SKM-1 treated with dmso at 0.1 percent for 144 hours (cell line): ENCODE data around the gene CCDC18.
A peak's percentile ranks its signal among the peaks of the same experiment; 100 is the strongest.
"Not testable (repeated sequence)": the region's sequence is repeated elsewhere in the genome, so short reads cannot be mapped to it uniquely, and the experiment has no call there.

Experiments
- DNase-seq: peaks from one replicate; lab custom pipeline; 2025; ENCODE audit not compliant: unreplicated experiment; lab: John Stamatoyannopoulos, UW

Gene CCDC18, protein sequence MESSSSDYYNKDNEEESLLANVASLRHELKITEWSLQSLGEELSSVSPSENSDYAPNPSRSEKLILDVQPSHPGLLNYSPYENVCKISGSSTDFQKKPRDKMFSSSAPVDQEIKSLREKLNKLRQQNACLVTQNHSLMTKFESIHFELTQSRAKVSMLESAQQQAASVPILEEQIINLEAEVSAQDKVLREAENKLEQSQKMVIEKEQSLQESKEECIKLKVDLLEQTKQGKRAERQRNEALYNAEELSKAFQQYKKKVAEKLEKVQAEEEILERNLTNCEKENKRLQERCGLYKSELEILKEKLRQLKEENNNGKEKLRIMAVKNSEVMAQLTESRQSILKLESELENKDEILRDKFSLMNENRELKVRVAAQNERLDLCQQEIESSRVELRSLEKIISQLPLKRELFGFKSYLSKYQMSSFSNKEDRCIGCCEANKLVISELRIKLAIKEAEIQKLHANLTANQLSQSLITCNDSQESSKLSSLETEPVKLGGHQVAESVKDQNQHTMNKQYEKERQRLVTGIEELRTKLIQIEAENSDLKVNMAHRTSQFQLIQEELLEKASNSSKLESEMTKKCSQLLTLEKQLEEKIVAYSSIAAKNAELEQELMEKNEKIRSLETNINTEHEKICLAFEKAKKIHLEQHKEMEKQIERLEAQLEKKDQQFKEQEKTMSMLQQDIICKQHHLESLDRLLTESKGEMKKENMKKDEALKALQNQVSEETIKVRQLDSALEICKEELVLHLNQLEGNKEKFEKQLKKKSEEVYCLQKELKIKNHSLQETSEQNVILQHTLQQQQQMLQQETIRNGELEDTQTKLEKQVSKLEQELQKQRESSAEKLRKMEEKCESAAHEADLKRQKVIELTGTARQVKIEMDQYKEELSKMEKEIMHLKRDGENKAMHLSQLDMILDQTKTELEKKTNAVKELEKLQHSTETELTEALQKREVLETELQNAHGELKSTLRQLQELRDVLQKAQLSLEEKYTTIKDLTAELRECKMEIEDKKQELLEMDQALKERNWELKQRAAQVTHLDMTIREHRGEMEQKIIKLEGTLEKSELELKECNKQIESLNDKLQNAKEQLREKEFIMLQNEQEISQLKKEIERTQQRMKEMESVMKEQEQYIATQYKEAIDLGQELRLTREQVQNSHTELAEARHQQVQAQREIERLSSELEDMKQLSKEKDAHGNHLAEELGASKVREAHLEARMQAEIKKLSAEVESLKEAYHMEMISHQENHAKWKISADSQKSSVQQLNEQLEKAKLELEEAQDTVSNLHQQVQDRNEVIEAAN (N-terminal part only)

DNA sequence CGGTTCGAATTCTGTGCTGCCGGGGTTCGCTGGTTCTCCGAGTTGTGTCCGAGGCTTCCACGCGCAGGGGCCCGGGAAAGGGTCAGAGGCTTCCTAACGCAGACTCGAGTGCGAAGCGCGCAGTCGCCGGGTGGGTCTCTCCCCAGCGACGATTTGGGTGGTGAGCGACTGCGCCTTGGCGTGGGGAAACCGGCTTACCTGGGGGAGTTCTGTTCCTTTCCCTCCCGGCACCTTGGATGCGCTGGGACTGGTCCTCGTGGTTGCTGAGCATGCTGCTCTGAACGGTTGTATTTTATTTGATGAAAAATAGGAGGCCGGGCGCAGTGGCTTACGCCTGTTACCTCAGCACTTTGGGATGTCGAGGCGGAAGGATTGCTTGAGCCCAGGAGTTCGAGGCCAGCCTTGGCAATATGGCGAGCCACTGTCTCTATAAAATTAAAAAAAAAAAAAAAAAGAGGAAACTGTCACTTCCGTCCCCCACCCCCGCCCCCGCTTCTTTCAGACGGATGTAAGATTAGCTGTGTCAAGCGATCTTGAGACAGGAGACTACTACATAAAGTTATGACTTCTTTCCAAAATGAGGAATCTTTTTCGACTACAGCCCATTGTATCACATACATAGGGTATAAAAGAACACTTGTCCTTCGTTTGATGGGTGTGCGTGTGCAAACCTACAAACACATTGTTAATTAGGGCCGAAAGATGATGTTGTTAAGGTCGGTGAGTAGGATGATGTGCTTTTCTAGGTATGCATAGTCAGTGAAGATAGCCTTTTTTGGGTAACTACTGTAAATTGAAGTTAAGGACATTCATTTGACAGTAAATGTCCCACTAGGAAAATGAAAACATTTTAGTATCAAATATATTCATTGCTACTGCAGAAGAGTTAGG is at the start of gene CCDC18:
Gene CCDC18 (plus strand): TSS at position 2 of the 891 bp plus-strand sequence. CDS start 2,638 bp downstream, outside the sequence.
- peak; percentile 52 for DNase-seq

DNA sequence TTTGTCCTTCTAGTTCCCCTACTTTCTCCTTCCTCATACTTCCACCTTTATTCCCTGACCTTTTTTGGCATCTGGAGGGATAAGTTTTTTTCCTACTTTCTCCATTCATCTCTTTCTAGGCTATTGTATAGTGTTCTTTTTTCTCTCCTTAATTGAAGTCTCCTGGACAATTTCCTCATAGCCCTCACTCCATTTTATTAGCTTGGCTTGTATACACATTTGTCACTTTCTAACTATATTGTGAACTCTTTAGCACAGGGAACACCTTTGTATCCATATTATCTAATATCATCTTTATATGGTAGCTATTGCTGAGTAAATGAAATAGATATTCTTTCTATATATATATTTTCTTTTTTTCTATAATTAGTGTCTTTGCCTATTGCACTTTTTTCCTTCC is 47.9 kb upstream of the CCDC18 start:
- DNase-seq = no peak

DNA sequence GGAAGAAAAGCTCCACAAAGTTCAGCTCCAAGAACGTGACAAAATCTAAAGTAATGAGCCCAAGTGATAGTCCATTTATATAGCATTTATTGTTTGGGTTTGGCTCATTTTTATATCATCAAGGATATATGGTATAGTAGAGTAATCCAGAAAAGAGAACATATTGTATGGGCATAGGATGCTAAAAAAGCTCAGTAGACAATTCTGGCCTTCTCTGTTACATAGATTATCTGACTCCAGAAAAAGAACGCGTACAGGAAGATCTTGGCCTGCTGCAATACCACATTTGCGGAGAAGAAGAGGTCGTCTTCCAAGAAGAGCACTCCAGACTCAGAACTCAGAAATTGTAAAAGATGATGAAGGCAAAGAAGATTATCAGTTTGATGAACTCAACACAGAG is 44.1 kb upstream of the CCDC18 start:
- no peak for DNase-seq

DNA sequence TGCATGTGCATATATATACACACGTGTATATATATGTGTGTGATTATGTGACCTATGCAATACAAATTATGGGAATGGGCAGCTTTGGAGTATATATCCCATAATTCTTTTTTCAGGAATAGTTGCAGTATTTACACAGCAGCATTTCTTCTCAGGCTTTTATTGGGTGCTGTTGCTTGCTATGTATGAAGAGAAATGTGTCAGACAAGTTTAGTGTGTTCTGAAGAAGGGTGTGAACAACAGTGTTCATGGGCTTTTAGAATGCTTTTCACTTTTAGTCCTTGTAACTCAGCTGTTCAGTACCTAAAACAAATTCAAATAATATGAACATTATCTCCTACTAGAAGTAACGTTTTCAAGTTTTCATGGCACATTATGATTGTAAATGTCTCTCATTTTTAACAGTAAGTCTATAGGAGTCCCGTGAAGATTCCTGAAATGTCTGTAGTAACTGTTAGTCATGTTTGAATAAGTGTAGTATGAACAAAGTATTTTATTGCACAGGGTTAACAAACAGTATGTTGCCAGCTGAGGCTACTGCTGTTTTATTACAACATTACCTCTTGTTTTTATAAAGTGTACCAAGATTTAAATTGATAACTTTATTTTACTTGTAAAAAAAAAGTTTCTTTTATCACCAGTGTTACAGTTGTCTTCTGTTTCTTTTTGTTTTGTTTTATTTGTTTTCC is 42.8 kb upstream of the CCDC18 start:
- no peak for DNase-seq

DNA sequence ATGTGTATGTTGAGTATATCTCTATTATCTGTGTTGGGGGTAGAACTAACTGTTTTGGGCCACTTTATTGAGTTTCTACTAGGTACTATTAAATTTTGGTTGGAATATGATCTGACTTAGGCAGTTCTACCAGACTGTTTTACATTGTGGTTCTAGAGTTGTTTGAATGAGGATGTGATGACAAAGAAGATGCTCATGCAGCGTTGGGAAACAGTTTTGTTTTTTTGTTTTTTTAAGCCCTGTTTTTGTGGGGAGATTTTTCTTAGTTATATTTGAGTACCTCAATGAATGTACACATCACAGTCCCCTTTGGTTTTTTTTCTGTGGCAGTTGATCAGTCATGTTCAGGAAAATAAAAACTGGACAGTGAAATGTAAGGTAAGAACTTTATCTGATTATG is 40.4 kb upstream of the CCDC18 start:
- DNase-seq = no peak

DNA sequence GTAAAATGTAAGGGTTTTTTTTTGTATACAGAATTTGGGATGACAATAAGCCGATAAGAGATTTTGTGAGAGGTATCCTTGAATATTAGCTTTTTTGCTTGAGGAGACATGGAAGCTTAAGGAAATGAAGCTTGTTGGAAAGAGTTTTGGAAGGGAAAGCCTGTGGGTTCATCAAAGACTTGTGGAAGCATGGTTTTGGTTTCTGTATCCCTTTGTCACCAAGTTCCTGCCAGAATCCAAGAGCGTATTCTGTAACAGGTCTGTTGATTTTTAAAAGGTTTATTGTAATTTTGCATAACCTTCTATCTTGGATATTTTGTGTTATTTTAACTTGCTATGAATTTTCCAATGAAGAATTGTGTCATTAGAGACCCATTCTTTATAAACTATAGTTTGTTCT is 38.4 kb upstream of the CCDC18 start:
- no peak for DNase-seq

DNA sequence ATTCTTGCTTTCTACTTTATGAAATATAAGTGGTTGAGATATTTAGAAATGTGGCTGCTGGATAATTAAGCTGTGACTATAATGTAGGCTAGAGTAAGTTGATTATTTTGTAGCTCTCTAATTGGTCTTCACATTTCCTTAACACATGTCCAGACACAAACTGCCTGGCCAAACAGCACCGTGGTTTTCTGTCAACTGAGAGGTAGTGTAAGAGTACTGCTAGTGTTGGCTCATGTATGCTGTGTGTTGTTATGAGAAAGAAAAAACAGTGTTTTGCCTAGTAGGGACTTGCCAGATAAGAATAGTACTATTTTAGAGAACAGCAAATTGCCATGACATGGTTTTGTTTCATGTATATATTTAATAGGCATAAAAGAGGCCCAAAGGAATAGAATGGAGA is 37.4 kb upstream of the CCDC18 start:
- no peak for DNase-seq

DNA sequence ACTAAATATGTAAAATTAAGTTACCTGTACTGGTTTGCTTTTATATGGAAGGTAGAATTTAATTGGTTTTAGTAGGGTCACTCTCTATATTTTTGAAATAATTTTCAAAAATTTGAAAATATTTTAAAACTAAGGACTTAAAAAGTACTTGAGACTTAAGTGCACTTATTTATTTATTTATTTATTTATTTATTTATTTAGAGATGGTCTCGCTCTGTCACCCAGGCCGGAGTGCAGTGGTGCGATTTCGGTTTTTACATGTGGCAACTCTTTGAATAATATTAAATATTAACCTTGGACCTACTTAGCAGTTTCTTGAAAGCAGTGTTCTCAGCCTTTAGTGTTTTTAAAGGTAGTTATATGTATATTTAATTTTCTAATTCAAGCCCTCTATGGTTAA is 36.8 kb upstream of the CCDC18 start:
- no peak for DNase-seq

DNA sequence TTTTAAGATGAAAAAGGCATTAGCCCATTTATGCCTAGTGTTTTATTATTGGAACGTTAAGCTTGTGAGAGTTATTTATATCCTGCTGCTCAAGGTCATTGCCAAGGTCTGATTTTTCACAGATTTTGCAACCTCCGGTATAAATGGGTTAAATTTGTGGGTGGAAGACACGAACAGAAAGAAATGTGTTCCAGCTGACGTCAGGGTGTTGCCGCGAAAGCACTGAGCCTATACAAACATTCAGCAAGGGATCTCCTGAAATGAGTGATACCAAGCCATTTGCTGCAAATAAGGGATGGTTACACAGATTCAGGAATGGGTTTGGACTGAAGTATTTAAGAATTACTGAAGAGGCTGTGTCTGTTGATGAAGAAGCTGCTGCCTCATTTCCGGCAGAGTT is 32.5 kb upstream of the CCDC18 start:
- no peak for DNase-seq

DNA sequence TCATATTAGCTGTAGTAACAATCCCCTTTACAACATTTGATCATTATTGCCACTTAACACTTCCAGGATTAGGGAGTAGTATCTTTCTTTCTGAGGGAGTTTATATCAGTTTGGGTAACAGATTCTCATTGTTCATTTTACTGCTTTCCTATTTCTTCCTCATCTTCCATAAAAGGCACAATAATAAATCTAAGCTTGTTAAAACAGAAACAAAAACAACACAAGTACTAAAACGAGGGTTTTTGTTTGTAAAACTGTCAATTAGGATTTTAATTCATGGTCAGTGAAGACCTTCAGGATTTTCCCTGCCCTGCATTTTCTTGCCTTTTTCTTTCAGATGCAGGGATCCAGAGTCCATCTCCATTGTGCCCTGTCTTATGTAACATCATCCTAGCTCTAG is 29.8 kb upstream of the CCDC18 start:
- no peak for DNase-seq

DNA sequence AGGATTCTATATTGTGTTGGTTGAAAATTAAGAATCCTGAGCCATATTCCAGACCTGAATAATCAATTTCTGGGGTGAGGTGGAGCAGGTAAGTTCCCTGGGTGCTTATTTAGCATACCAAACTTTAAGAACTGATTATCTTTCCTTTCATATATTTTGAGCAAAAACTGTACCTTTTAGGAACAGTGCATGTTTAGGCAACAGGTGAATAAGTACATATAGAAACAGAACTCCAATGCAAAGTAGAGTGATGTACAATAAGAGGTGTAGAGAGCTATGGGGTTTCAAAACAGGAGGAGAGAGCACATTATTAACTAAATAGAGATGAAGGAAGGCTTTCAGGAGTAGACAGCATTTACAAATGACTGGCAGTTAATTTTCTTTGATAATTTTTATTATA is 29.1 kb upstream of the CCDC18 start:
- no peak for DNase-seq

DNA sequence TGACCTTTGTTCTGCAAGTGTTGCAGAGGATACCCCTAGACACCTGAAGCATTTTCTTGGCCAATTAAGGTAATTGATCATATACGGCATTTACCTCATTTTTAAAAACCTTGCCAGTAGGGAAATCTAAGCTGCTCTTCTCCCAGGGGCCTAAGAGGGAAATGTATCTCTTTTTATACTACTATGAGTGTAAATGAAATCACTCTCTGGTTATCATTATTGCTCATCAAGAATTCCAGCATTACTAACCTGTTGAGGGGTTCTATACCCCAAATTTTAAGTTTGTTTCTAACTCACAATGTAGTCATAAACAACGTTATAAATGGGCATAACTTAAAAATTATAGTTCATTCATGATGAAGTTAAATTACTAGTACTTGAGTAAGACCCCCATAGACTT is 27.7 kb upstream of the CCDC18 start:
- DNase-seq = no peak

DNA sequence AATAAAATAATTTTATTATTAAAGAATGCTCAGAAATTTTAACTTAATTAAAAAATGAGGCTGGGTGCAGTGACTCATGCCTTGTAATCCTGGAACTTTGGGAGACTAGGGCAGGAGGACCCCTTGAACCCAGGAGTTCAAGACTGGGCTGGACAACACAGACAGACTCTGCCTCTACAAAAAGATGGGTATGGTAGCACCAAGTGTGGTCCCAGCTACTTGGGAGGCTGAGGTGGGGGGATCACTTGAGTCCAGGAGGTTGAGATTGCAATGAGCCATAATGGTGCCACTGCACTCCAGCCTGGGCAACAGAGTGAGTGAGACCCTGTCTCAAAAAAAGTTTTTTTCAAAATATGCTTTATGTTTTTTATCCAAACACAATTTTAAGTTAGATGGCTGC is 25.6 kb upstream of the CCDC18 start:
- DNase-seq = no peak

DNA sequence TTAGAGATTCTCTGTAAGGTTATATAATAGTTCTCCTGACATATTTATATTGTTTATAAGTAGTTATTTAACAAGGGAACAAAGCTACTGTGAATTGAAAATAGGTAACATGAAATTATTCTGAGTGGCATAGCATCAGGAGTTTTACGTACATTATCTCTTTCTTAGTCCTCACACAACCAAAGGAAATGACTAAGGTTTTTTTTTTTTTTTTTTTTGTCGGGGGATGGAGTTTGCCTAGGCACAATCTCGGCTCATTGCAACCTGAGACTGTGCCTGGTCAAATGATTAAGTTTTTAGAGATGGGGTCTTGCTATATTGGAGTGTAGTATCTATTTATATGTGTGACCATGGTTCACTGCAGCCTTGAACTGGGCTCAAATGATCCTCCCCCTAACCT is 25.2 kb upstream of the CCDC18 start:
- DNase-seq = no peak

DNA sequence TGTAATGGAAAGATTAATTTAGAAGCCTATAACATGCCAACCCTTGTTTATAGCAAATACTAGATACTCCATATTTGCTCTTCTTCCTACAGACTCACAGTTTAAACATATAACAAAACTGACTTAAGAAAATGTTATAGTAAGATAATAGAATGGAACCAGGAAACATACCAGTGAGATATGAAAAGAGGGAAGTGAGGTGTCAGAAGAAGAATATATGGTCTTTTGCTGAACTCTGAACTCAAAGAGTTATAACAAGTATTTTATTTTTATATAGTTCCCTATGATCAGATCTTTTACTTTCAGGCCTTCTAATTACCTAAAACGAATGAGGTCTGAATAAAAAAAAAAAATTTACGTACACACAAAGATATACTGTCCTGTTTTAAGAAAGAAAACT is 21.2 kb upstream of the CCDC18 start:
- no peak for DNase-seq

DNA sequence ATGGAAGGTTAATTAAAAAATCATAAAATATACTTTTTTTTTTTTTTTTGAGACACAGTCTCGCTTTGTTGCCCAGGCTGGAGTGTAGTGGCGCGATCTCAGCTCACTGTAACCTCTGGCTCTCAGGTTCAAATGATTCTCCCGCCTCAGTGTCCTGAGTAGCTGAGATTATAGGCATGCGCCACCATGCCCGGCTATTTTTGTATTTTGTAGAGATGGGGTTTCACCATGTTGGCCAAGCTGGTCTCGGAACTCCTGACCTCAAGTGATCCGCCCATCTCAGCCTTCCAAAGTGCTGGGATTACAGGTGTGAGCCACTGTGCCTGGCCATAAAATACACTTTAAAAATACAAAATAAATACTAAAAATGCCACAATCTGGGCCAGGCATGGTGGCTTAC is 17.2 kb upstream of the CCDC18 start:
- DNase-seq = not testable (repeated sequence)

DNA sequence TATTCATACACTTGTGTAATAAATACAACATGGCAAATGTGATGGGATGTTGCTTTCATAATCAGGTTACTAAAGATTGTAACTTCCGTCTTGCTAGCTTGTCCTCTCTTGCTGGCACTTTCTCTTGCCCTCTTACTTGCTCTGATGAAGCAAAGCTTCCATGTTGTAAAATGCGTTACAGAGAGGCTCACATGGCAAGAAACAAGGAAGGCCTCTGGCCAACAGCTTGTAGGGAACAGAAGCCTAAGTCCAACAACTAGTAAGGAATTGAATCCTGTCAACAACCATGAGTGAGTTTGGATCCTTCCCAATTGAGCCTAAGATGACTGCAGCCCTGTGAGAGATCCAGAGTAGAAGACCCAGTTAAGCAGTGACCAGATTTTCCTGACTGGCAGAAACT is 15.7 kb upstream of the CCDC18 start:
- no peak for DNase-seq

DNA sequence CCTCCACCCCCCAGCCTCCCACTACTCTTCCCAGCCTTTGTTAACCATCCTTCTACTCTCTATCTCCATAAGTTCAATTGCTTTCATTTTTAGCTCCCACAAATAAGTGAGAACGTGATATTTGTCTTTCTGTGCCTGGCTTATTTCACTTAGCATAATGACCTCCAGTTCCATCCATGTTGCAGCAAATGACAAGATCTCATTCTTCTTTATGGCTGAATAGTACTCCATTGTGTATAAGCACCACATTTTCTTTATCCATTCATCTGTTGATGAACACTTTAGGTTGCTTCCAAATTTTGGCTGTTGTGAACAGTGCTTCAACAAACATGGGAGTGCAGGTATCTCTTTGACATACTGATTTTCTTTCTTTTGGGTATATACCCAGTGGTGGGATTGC is 14.6 kb upstream of the CCDC18 start:
- DNase-seq = not testable (repeated sequence)

DNA sequence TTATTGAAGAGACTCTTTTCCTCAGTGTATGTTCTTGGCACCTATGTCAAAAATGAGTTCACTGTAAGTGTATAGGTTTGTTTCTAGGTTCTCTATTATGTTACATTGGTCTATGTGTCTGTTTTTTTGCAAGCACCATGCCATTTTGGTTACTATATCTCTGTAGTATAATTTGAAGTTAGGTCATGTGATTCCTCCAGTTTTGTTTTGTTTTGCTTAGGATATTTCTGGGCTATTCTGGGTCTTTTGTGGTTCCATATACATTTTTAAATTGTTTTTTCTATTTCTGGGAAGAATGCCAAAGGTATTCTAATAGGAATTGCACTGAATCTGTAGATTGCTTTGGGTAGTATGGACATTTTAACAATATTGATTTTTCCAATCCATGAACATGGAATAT is 13.5 kb upstream of the CCDC18 start:
- DNase-seq = no peak
